Mammary epithelial cell (primary cell): ENCODE measurements around the gene RASA2.

ENCODE experiments used
- EZH2 ChIP-seq: IDR thresholded peaks from 2 replicates; pipeline ENCODE4 v1.6.1; 2012; ENCODE audit warnings: low read length, inconsistent platforms, borderline replicate concordance
- TF ChIP-seq, protein P1 (sequence below), 2 donors: IDR thresholded peaks in 1 of 2; conservative IDR thresholded peaks in 1 of 2; 2 replicates each; pipeline ENCODE4 v1.5.1; 2011 to 2012; ENCODE audit warnings: inconsistent platforms in 2 of 2, low read length in 2 of 2, mild to moderate bottlenecking in 2 of 2, control low read depth in 1 of 2, low read depth in 1 of 2; ENCODE audit not compliant: insufficient read depth in 1 of 2; ENCODE audit errors: extremely low read depth in 1 of 2

DNA sequence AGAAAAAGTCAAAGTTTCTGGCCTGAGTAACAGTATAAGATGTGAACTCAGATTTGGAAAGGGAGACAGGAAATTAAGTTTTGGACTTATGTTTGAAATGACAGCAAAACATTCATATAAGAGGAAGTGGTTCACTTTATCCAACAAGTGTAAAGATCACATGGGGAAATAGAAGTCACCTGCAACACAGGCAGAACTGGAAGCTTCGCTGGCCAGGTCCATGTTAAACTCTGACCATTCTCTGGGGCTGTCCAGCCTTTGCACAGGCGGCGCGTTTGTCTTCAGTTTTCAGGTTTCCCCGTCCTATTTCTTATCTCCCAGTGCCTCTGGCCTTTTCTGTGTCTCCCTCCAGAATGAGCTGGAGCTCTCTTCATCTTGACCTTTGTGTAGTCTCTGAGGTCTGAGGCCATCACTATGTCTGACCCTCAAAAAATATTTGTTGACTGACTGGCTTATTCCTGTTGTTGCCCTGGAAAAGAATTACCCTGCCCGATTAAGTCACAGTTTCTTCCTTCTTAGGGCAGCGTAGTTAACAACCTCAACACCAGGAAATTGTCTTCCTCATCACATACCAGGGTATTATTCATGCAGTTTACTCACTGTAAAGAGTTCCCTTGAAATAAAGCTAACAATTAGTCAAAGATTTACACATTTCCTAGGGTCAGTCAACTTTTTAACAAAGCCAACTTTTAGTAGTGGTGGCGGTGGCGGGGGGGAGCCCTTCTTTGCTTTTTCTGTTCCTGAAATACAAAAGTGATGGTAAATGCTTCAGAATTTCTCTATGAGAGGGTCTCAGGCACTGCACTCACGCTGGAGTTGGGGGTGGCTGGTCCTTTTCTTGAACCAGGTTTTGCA lies 959 bp upstream of the RASA2 start:
- TF ChIP-seq, protein P1, sequence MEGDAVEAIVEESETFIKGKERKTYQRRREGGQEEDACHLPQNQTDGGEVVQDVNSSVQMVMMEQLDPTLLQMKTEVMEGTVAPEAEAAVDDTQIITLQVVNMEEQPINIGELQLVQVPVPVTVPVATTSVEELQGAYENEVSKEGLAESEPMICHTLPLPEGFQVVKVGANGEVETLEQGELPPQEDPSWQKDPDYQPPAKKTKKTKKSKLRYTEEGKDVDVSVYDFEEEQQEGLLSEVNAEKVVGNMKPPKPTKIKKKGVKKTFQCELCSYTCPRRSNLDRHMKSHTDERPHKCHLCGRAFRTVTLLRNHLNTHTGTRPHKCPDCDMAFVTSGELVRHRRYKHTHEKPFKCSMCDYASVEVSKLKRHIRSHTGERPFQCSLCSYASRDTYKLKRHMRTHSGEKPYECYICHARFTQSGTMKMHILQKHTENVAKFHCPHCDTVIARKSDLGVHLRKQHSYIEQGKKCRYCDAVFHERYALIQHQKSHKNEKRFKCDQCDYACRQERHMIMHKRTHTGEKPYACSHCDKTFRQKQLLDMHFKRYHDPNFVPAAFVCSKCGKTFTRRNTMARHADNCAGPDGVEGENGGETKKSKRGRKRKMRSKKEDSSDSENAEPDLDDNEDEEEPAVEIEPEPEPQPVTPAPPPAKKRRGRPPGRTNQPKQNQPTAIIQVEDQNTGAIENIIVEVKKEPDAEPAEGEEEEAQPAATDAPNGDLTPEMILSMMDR (conservative IDR thresholded peaks at IDR 0.05 in 1 of 2, IDR thresholded peaks at IDR 0.05 in 1 of 2; ENCODE audit: extremely low read depth in 1 of 2, insufficient read depth in 1 of 2, low read depth in 1 of 2, low read length in 2 of 2): no peak
- TF ChIP-seq EZH2: no peak
